IgD-negative memory B cell (primary cell): ENCODE measurements around the gene EIF3M. TPM values are rescaled to one million over a fixed set of nuclear protein-coding genes. Genes with fewer than 3 reads are reported as not detected.

Experiments
- H3K27ac Mint-ChIP-seq, 3 donors: one replicate each; pipeline ENCODE4 v1.8.0; 2020 to 2022; ENCODE audit warnings: mild to moderate bottlenecking in 3 of 3, mixed read lengths in 3 of 3, moderate library complexity in 1 of 3
- H3K27me3 Mint-ChIP-seq: one replicate; pipeline ENCODE4 v1.8.0; 2021; ENCODE audit warnings: mixed read lengths
- H3K36me3 Mint-ChIP-seq: one replicate; pipeline ENCODE4 v1.8.0; 2020; ENCODE audit warnings: mild to moderate bottlenecking, mixed read lengths
- H3K4me1 Mint-ChIP-seq, 3 donors: one replicate each; pipeline ENCODE4 v1.8.0; 2020 to 2022; ENCODE audit warnings: mixed read lengths in 3 of 3, mild to moderate bottlenecking in 1 of 3
- H3K4me3 Mint-ChIP-seq, 4 donors: one replicate each; pipeline ENCODE4 v1.8.0; 2020 to 2022; ENCODE audit warnings: mild to moderate bottlenecking in 4 of 4, mixed read lengths in 4 of 4, moderate library complexity in 3 of 4
- H3K9me3 Mint-ChIP-seq, 3 donors: one replicate each; pipeline ENCODE4 v1.8.0; 2020 to 2021; ENCODE audit warnings: mixed read lengths in 3 of 3, mild to moderate bottlenecking in 1 of 3
- polyA plus RNA-seq: library from polyadenylated mRNA; unstranded; fragments of 300-500 nt; fragmentation: Illumina TruSeq; gene quantifications from one replicate; pipeline ENCODE4 v1.2.3, GENCODE V29; 2021

Gene EIF3M
- polyA plus RNA-seq, 1 donor from 2014 or later, result 203 TPM

DNA sequence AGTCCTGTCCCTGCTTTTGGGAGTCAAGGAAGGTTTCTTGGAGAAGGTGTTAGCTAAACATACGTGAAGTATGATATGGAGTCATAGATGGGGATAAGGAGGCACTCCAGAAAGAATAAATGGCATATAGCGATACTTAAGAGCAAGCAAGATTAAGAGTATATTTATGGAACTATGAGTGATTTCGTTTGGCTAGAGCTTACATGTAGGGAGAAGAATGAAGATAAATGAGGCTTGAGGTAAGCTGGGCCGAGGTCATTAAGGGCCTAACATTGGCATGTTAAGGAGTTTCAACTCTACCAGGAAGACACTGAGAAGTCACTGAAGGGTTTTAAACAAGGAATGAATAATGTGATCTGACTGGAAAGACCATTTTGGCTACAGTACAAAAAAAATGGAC, 33.3 kb downstream of the EIF3M start:
- no peak overlapping the region for H3K27ac Mint-ChIP-seq
- no peaks in the 10 kb centered on the region for H3K4me1 Mint-ChIP-seq

DNA sequence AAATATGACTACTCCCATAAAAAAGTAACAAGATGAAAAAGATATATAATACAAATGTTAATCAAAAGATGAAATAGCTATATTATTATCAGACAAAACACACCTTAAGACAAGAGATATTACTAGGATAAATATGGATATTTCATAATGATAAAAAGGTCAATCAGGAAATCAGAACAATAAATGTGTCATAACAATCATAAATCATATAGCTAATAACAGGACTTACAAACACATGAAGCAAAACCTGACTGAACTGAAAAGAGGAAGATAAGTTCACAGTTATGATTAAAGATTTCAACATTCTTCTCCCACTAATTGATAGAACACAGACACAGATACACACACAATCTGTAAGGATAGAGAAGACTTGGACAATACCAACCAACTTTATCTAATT, 47.2 kb downstream of the EIF3M start:
- Mint-ChIP-seq H3K36me3 (no peaks in the 10 kb centered on the region), H3K4me1 (no peaks in the 10 kb centered on the region), H3K27me3 (peaks cover 3% of the 10 kb centered on the region), H3K9me3 (peaks cover 0 to 5% (median 3%) of the 10 kb centered on the region in 3 donors), H3K4me3 (no peak overlapping the region), H3K27ac (no peak overlapping the region)

More for the DNA sequence above, 33.3 kb downstream of the EIF3M start:
- no peak overlapping the region for H3K4me3 Mint-ChIP-seq
- H3K27me3 Mint-ChIP-seq, result peaks cover 2% of the 10 kb centered on the region
- peaks cover 4 to 7% (median 5%) of the 10 kb centered on the region in 3 donors for H3K9me3 Mint-ChIP-seq
- no peaks in the 10 kb centered on the region for H3K36me3 Mint-ChIP-seq

DNA sequence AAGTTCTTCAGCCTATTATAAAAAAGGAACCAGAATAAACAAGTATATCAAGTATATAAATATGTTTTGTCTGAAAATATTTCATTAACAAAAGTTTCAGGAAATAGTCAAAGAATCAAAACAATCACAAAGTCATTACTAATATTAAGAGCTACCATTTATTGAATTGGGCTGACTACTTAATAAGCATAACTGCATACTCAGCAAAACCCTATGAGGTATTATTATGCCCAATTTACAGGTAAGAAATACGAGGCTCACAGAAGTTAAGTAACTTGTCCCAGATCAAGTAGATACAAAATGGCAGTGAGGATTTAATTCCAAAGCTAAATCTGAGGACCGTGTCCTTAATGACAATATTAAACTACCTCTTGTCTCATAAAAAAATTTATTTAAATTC, 52.2 kb downstream of the EIF3M start:
- H3K36me3 Mint-ChIP-seq, result no peaks in the 10 kb centered on the region
- H3K4me1 Mint-ChIP-seq, result no peaks in the 10 kb centered on the region
- no peak overlapping the region for H3K4me3 Mint-ChIP-seq
- no peaks in the 10 kb centered on the region for H3K9me3 Mint-ChIP-seq
- peaks cover 2% of the 10 kb centered on the region for H3K27me3 Mint-ChIP-seq
- H3K27ac Mint-ChIP-seq, result no peak overlapping the region

DNA sequence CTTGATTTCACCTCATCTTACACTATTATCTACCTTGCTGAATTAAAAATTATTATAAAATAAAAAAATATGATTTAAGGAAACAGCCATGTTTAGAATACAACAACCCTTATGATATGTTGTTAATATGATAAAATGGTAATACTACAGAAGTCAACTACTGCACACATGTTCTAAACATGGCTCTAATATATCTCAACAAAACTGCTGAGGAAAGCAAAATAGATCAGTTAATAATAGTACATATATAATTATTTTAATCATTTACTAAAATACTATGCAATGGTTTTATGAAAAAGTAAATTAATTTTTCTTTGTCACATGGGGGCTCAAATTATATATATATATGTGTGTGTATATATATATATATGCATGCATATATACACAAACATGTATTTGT, 57.7 kb downstream of the EIF3M start:
- H3K9me3 Mint-ChIP-seq, result no peaks in the 10 kb centered on the region
- no peak overlapping the region for H3K27ac Mint-ChIP-seq
- peaks cover 2% of the 10 kb centered on the region for H3K27me3 Mint-ChIP-seq
- no peaks in the 10 kb centered on the region for H3K4me1 Mint-ChIP-seq
- H3K4me3 Mint-ChIP-seq, result no peak overlapping the region
- peaks cover 1% of the 10 kb centered on the region for H3K36me3 Mint-ChIP-seq

DNA sequence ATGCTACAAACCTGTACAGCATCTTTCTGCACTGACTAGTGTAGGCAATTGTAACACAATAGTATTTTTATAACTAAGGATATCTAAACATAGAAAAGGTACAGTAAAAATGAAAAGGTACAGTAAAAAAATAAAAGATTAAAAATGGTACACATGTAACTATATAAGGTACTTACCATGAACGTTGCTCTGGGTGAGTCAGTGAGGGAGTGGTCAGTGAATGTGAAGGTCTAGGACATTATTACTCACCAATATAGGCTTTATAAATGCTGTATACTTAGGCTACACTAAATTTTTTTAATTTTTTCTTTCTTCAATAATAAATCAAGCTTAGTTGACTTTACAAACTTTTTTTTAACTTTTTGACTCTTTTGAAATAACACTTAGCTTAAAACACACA, 59.9 kb downstream of the EIF3M start:
- no peak overlapping the region for H3K4me3 Mint-ChIP-seq
- H3K4me1 Mint-ChIP-seq, result no peaks in the 10 kb centered on the region
- H3K27me3 Mint-ChIP-seq, result peaks cover 2% of the 10 kb centered on the region
- H3K9me3 Mint-ChIP-seq, result no peaks in the 10 kb centered on the region
- H3K27ac Mint-ChIP-seq, result no peak overlapping the region
- H3K36me3 Mint-ChIP-seq, result peaks cover 1% of the 10 kb centered on the region

Other genes starting within 250 kb of the EIF3M start
- not detected for gene WT1, start 148.3 kb upstream of the EIF3M start, polyA plus RNA-seq
- gene CCDC73, start 210.8 kb downstream of the EIF3M start, polyA plus RNA-seq, result not detected
- not detected for gene PRRG4, start 246.1 kb downstream of the EIF3M start, polyA plus RNA-seq